ENCODE measurements around the gene PTPN21.

Gene PTPN21

DNA sequence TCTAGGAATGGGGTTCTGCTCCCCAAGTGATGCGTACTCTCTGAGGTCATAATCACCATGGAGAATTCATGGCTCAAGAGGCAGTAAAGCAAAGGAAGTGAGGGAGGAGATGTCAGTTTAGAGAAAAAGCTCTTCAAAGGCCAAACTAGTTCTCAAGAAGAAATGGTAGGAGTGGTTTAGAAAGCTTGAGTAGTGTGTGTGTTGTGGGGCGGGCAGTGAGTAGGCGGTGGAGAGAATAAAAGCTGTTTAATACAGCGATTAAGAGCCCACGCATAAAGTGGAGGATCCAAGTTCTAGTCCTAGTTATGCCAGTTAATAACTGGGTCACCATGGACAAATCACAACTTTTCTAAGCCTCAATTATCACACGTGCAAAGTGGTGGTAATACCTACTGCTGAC, 55.6 kb downstream of the PTPN21 start:
- Histone ChIP-seq H3K27ac (ENCODE audit: insufficient read depth in 1 of 2, low read depth in 1 of 2, low read length in 2 of 2, poor library complexity in 1 of 2, severe bottlenecking in 2 of 2) (no peak overlapping the region), H3K9me3 (ENCODE audit: control extremely low read depth in 1 of 5, control insufficient read depth in 4 of 5, insufficient read depth in 2 of 5, low read depth in 1 of 5, low read length in 4 of 5) (no peaks in the 10 kb centered on the region), H3K36me3 (ENCODE audit: control insufficient read depth in 4 of 4, insufficient read depth in 4 of 4, low read length in 3 of 4) (no peaks in the 10 kb centered on the region), H3K27me3 (replicated peaks in 2 of 5; ENCODE audit: control insufficient read depth in 4 of 5, insufficient read depth in 5 of 5, low read length in 4 of 5) (peaks cover 0 to 4% (median 0%) of the 10 kb centered on the region in 5 experiments), H3K4me1 (ENCODE audit: control extremely low read depth in 1 of 4, control insufficient read depth in 4 of 4, insufficient read depth in 4 of 4, low read length in 3 of 4) (no peaks in the 10 kb centered on the region), H3K4me3 (ENCODE audit: control insufficient read depth in 1 of 7, extremely low read depth in 1 of 7, insufficient read depth in 4 of 7, low read depth in 2 of 7, low read length in 6 of 7) (no peak overlapping the region)
- CTCF ChIA-PET, result no interaction called here
- POLR2A ChIA-PET, result no interaction called here
- 98% methylated on average over 6 of the region's 6 CpGs for WGBS (ENCODE audit: insufficient coverage)
- DNase-seq, result no peak

- Histone ChIP-seq H3K9me3 (ENCODE audit: control extremely low read depth in 1 of 5, control insufficient read depth in 4 of 5, insufficient read depth in 2 of 5, low read depth in 1 of 5, low read length in 4 of 5) (no peaks in the 10 kb centered on the region), H3K4me3 (ENCODE audit: control insufficient read depth in 1 of 7, extremely low read depth in 1 of 7, insufficient read depth in 4 of 7, low read depth in 2 of 7, low read length in 6 of 7) (no peak overlapping the region), H3K27me3 (replicated peaks in 2 of 5; ENCODE audit: control insufficient read depth in 4 of 5, insufficient read depth in 5 of 5, low read length in 4 of 5) (peaks cover 0 to 5% (median 0%) of the 10 kb centered on the region in 5 experiments), H3K4me1 (ENCODE audit: control extremely low read depth in 1 of 4, control insufficient read depth in 4 of 4, insufficient read depth in 4 of 4, low read length in 3 of 4) (peaks cover 0 to 3% (median under 1%) of the 10 kb centered on the region in 4 experiments), H3K27ac (ENCODE audit: insufficient read depth in 1 of 2, low read depth in 1 of 2, low read length in 2 of 2, poor library complexity in 1 of 2, severe bottlenecking in 2 of 2) (no peak overlapping the region), H3K36me3 (ENCODE audit: control insufficient read depth in 4 of 4, insufficient read depth in 4 of 4, low read length in 3 of 4) (no peaks in the 10 kb centered on the region)
- ChIA-PET CTCF (interaction anchor here (0.5 to 2.2 kb wide), 2 partner anchors 75 to 307 kb away, joined by 3 to 6 read pairs; no protein-coding TSS in a partner anchor), POLR2A (no interaction called here)
- WGBS (ENCODE audit: insufficient coverage), result 94% methylated on average over 3 of the region's 3 CpGs
- DNase-seq, result no peak
Measured at GRCh38 chr14:88496414-88496813, 58.4 kb downstream of the PTPN21 start.

GRCh38 chr14:88493392-88494185, 61.2 kb downstream of the PTPN21 start:
- CTCF ChIA-PET, result interaction anchor here (0.7 to 1.8 kb wide), 7 partner anchors 9 to 375 kb away, joined by 3 to 5 read pairs (median 3); no protein-coding TSS in a partner anchor
- Histone ChIP-seq H3K4me3 (ENCODE audit: control insufficient read depth in 1 of 7, extremely low read depth in 1 of 7, insufficient read depth in 4 of 7, low read depth in 2 of 7, low read length in 6 of 7) (no peak overlapping the region), H3K27me3 (replicated peaks in 2 of 5; ENCODE audit: control insufficient read depth in 4 of 5, insufficient read depth in 5 of 5, low read length in 4 of 5) (peaks cover 0 to 5% (median 0%) of the 10 kb centered on the region in 5 experiments), H3K9me3 (ENCODE audit: control extremely low read depth in 1 of 5, control insufficient read depth in 4 of 5, insufficient read depth in 2 of 5, low read depth in 1 of 5, low read length in 4 of 5) (no peaks in the 10 kb centered on the region), H3K27ac (ENCODE audit: insufficient read depth in 1 of 2, low read depth in 1 of 2, low read length in 2 of 2, poor library complexity in 1 of 2, severe bottlenecking in 2 of 2) (no peak overlapping the region), H3K4me1 (ENCODE audit: control extremely low read depth in 1 of 4, control insufficient read depth in 4 of 4, insufficient read depth in 4 of 4, low read length in 3 of 4) (peaks cover 0 to 3% (median under 1%) of the 10 kb centered on the region in 4 experiments), H3K36me3 (ENCODE audit: control insufficient read depth in 4 of 4, insufficient read depth in 4 of 4, low read length in 3 of 4) (no peaks in the 10 kb centered on the region)
- WGBS (ENCODE audit: insufficient coverage), result 97% methylated on average over 4 of the region's 6 CpGs
- POLR2A ChIA-PET, result no interaction called here
- DNase-seq, result no peak

GRCh38 chr14:88492272-88493089, 62.3 kb downstream of the PTPN21 start:
- H3K36me3 ChIP-seq (ENCODE audit: control insufficient read depth in 4 of 4, insufficient read depth in 4 of 4, low read length in 3 of 4), result no peaks in the 10 kb centered on the region

DNA sequence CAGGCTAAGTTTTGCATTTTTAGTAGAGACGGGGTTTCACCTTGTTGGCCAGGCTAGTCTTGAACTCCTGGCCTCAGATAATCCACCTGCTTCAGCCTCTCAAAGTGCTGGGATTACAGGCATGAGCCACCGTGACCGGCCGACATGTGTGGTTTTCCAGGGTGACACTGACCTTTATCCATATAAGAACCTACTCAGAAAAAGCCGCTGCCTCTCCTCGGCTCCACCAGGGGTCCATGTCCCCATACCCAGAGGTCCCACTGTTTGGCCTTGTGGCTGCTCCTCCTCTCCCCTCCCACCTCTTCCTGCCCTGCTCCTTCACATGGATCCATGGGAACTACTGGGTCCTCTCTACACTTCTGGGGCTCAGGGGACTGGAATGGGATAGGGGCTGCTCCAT, 64.6 kb downstream of the PTPN21 start:
- CTCF ChIA-PET, result no interaction called here
- Histone ChIP-seq H3K27ac (ENCODE audit: insufficient read depth in 1 of 2, low read depth in 1 of 2, low read length in 2 of 2, poor library complexity in 1 of 2, severe bottlenecking in 2 of 2) (no peak overlapping the region), H3K9me3 (ENCODE audit: control extremely low read depth in 1 of 5, control insufficient read depth in 4 of 5, insufficient read depth in 2 of 5, low read depth in 1 of 5, low read length in 4 of 5) (no peaks in the 10 kb centered on the region)

More at GRCh38 chr14:88492272-88493089, 62.3 kb downstream of the PTPN21 start:
- H3K4me1 ChIP-seq (ENCODE audit: control extremely low read depth in 1 of 4, control insufficient read depth in 4 of 4, insufficient read depth in 4 of 4, low read length in 3 of 4), result peaks cover 0 to 3% (median under 1%) of the 10 kb centered on the region in 4 experiments
- ChIA-PET CTCF (interaction anchor here (1.5 to 1.8 kb wide), 2 partner anchors 13 to 14 kb away, joined by 3 to 5 read pairs; no protein-coding TSS in a partner anchor), POLR2A (no interaction called here)
- H3K27ac ChIP-seq (ENCODE audit: insufficient read depth in 1 of 2, low read depth in 1 of 2, low read length in 2 of 2, poor library complexity in 1 of 2, severe bottlenecking in 2 of 2), result no peak overlapping the region
- DNase-seq, result peak; percentile 77 to 89 (median 85)
- 36% methylated on average over 10 of the region's 12 CpGs for WGBS (ENCODE audit: insufficient coverage)
- peaks cover 0 to 5% (median 0%) of the 10 kb centered on the region in 5 experiments for H3K27me3 ChIP-seq (replicated peaks in 2 of 5; ENCODE audit: control insufficient read depth in 4 of 5, insufficient read depth in 5 of 5, low read length in 4 of 5)
- H3K9me3 ChIP-seq (ENCODE audit: control extremely low read depth in 1 of 5, control insufficient read depth in 4 of 5, insufficient read depth in 2 of 5, low read depth in 1 of 5, low read length in 4 of 5), result no peaks in the 10 kb centered on the region
- H3K4me3 ChIP-seq (ENCODE audit: control insufficient read depth in 1 of 7, extremely low read depth in 1 of 7, insufficient read depth in 4 of 7, low read depth in 2 of 7, low read length in 6 of 7), result peak overlapping the region in 2 of 7 experiments; percentile 23 to 37

GRCh38 chr14:88488897-88489296, 65.9 kb downstream of the PTPN21 start:
- Histone ChIP-seq H3K4me1 (ENCODE audit: control extremely low read depth in 1 of 4, control insufficient read depth in 4 of 4, insufficient read depth in 4 of 4, low read length in 3 of 4) (peaks cover 0 to 3% (median under 1%) of the 10 kb centered on the region in 4 experiments), H3K27ac (ENCODE audit: insufficient read depth in 1 of 2, low read depth in 1 of 2, low read length in 2 of 2, poor library complexity in 1 of 2, severe bottlenecking in 2 of 2) (no peak overlapping the region), H3K9me3 (ENCODE audit: control extremely low read depth in 1 of 5, control insufficient read depth in 4 of 5, insufficient read depth in 2 of 5, low read depth in 1 of 5, low read length in 4 of 5) (no peaks in the 10 kb centered on the region), H3K36me3 (ENCODE audit: control insufficient read depth in 4 of 4, insufficient read depth in 4 of 4, low read length in 3 of 4) (no peaks in the 10 kb centered on the region), H3K27me3 (replicated peaks in 2 of 5; ENCODE audit: control insufficient read depth in 4 of 5, insufficient read depth in 5 of 5, low read length in 4 of 5) (peaks cover 0 to 3% (median 0%) of the 10 kb centered on the region in 5 experiments), H3K4me3 (ENCODE audit: control insufficient read depth in 1 of 7, extremely low read depth in 1 of 7, insufficient read depth in 4 of 7, low read depth in 2 of 7, low read length in 6 of 7) (no peak overlapping the region)
- CTCF ChIA-PET, result interaction anchor here (1.6 kb wide), 1 partner anchor 71 kb away, joined by 5 read pairs; no protein-coding TSS in a partner anchor
- no peak for DNase-seq
- WGBS (ENCODE audit: insufficient coverage), result 93% methylated on average over 5 of the region's 6 CpGs
- POLR2A ChIA-PET, result no interaction called here

More for the DNA sequence above, 64.6 kb downstream of the PTPN21 start:
- Histone ChIP-seq H3K4me1 (ENCODE audit: control extremely low read depth in 1 of 4, control insufficient read depth in 4 of 4, insufficient read depth in 4 of 4, low read length in 3 of 4) (peaks cover 0 to 3% (median under 1%) of the 10 kb centered on the region in 4 experiments), H3K27me3 (replicated peaks in 2 of 5; ENCODE audit: control insufficient read depth in 4 of 5, insufficient read depth in 5 of 5, low read length in 4 of 5) (peaks cover 0 to 3% (median 0%) of the 10 kb centered on the region in 5 experiments), H3K36me3 (ENCODE audit: control insufficient read depth in 4 of 4, insufficient read depth in 4 of 4, low read length in 3 of 4) (no peaks in the 10 kb centered on the region), H3K4me3 (ENCODE audit: control insufficient read depth in 1 of 7, extremely low read depth in 1 of 7, insufficient read depth in 4 of 7, low read depth in 2 of 7, low read length in 6 of 7) (no peak overlapping the region)
- WGBS (ENCODE audit: insufficient coverage), result 100% methylated on average over 4 of the region's 6 CpGs
- POLR2A ChIA-PET, result no interaction called here
- no peak for DNase-seq

Data from common myeloid progenitor, CD34-positive (primary cell).